GM19351 (cell line): ENCODE results near the gene FLNA.

Source experiments
- ATAC-seq: cut with Tn5 transposase; IDR thresholded peaks from one replicate; pipeline ENCODE4 v1.9.1; 2021; ENCODE audit warnings: mild to moderate bottlenecking, moderate library complexity; ENCODE audit not compliant: unreplicated experiment

The FLNA gene

GRCh38 chrX:154376774-154377173 is 2.3 kb upstream of the FLNA start:
- no peak for ATAC-seq

- ATAC-seq, result no peak
These were observed 696 bp upstream of the FLNA start for GRCh38 chrX:154375156-154375504.

GRCh38 chrX:154373340-154374306 is 811 bp downstream of the FLNA start:
- no peak for ATAC-seq

GRCh38 chrX:154372612-154373022 is 1.8 kb downstream of the FLNA start:
- ATAC-seq, result no peak

- ATAC-seq, result peak; percentile 7
These were observed 2.6 kb downstream of the FLNA start for GRCh38 chrX:154371789-154372300.

GRCh38 chrX:154371017-154371788 is 3.2 kb downstream of the FLNA start:
- peak; percentile 54 for ATAC-seq

- no peak for ATAC-seq
These were observed 4.0 kb downstream of the FLNA start for GRCh38 chrX:154370300-154371016.

- no peak for ATAC-seq
These were observed 4.8 kb downstream of the FLNA start for GRCh38 chrX:154369449-154370299.

GRCh38 chrX:154368630-154369448 is 5.6 kb downstream of the FLNA start:
- peak; percentile 33 for ATAC-seq

GRCh38 chrX:154367474-154368308 is 6.7 kb downstream of the FLNA start:
- ATAC-seq, result no peak

- ATAC-seq, result no peak
These were observed 7.8 kb downstream of the FLNA start for GRCh38 chrX:154366666-154367055.

GRCh38 chrX:154365997-154366665 is 8.3 kb downstream of the FLNA start:
- no peak for ATAC-seq

GRCh38 chrX:154365052-154365600 is 9.3 kb downstream of the FLNA start:
- ATAC-seq, result no peak

- ATAC-seq, result no peak
These were observed 10.6 kb downstream of the FLNA start for GRCh38 chrX:154363706-154364439.

- no peak for ATAC-seq
These were observed 12.2 kb downstream of the FLNA start for GRCh38 chrX:154362085-154362742.

- no peak for ATAC-seq
These were observed 14.2 kb downstream of the FLNA start for GRCh38 chrX:154360155-154360713.
